Activated naive CD8-positive, alpha-beta T cell treated with anti-CD3 and anti-CD28 coated beads, Interleukin-2, amount 10 ng/mL, durations not matched to agents 7 days and 5 days (primary cell): ENCODE results near the gene DSG3. TPM values are rescaled to one million over a fixed set of nuclear protein-coding genes. Genes with fewer than 3 reads are reported as not detected.

Experiments used
- ATAC-seq: fragments of 150-1000 bp; cut with Tn5 transposase; one replicate; pipeline ENCODE4 v1.10.0; 2021; ENCODE audit warnings: low read depth, moderate library complexity
- POLR2A ChIA-PET: fragments of 350-600 bp; sonication (Branson Sonifier 250); formaldehyde crosslinking; loops from one replicate; lab custom pipeline; 2021; ENCODE audit warnings: antibody characterized with exemption; lab: Charles Lee
- DNase-seq: peaks from one replicate; pipeline ENCODE4 v3.0.0; 2021
- H3K27ac Mint-ChIP-seq: one replicate; pipeline ENCODE4 v1.8.0; 2022; ENCODE audit warnings: mild to moderate bottlenecking, mixed read lengths
- H3K27me3 Mint-ChIP-seq: one replicate; pipeline ENCODE4 v1.8.0; 2022; ENCODE audit warnings: mild to moderate bottlenecking, moderate library complexity, mixed read lengths
- H3K36me3 Mint-ChIP-seq: one replicate; pipeline ENCODE4 v1.8.0; 2021; ENCODE audit warnings: mild to moderate bottlenecking, mixed read lengths
- H3K4me1 Mint-ChIP-seq: one replicate; pipeline ENCODE4 v1.8.0; 2021; ENCODE audit warnings: mixed read lengths
- H3K4me3 Mint-ChIP-seq: one replicate; pipeline ENCODE4 v1.8.0; 2022; ENCODE audit warnings: mild to moderate bottlenecking, moderate library complexity, mixed read lengths
- H3K9me3 Mint-ChIP-seq: one replicate; pipeline ENCODE4 v1.8.0; 2021; ENCODE audit warnings: mixed read lengths
- total RNA-seq, 2 experiments: library from RNA; stranded (reverse); gene quantifications; one replicate each; pipeline ENCODE4 v1.2.3, GENCODE V29; 2021

Gene DSG3
- total RNA-seq, 2 experiments from 2014 or later, result not detected

GRCh38 chr18:31420032-31420431 is 27.5 kb upstream of the DSG3 start:
- no peak for DNase-seq
- H3K9me3 Mint-ChIP-seq, result no peaks in the 10 kb centered on the region
- ATAC-seq, result no peak
- H3K27me3 Mint-ChIP-seq, result no peaks in the 10 kb centered on the region
- no peak overlapping the region for H3K27ac Mint-ChIP-seq
- no peaks in the 10 kb centered on the region for H3K4me1 Mint-ChIP-seq
- no peak overlapping the region for H3K4me3 Mint-ChIP-seq
- POLR2A ChIA-PET, result no interaction called here
- H3K36me3 Mint-ChIP-seq, result no peaks in the 10 kb centered on the region

- Mint-ChIP-seq H3K27ac (no peak overlapping the region), H3K9me3 (no peaks in the 10 kb centered on the region), H3K4me3 (no peak overlapping the region), H3K4me1 (no peaks in the 10 kb centered on the region), H3K36me3 (no peaks in the 10 kb centered on the region), H3K27me3 (no peaks in the 10 kb centered on the region)
- DNase-seq (no peak), ATAC-seq (no peak)
- POLR2A ChIA-PET, result no interaction called here
Observed at GRCh38 chr18:31420524-31420923, 27.0 kb upstream of the DSG3 start.

GRCh38 chr18:31424383-31424988 is 23.1 kb upstream of the DSG3 start:
- ATAC-seq (no peak), DNase-seq (no peak)
- Mint-ChIP-seq H3K27me3 (no peaks in the 10 kb centered on the region), H3K4me1 (no peaks in the 10 kb centered on the region), H3K9me3 (no peaks in the 10 kb centered on the region), H3K36me3 (no peaks in the 10 kb centered on the region), H3K27ac (no peak overlapping the region), H3K4me3 (no peak overlapping the region)
- POLR2A ChIA-PET, result no interaction called here

- POLR2A ChIA-PET, result no interaction called here
- no peak for DNase-seq
- H3K4me1 Mint-ChIP-seq, result no peaks in the 10 kb centered on the region
- H3K4me3 Mint-ChIP-seq, result no peak overlapping the region
- no peaks in the 10 kb centered on the region for H3K36me3 Mint-ChIP-seq
- no peaks in the 10 kb centered on the region for H3K27me3 Mint-ChIP-seq
- no peaks in the 10 kb centered on the region for H3K9me3 Mint-ChIP-seq
- no peak overlapping the region for H3K27ac Mint-ChIP-seq
- no peak for ATAC-seq
Observed at GRCh38 chr18:31426021-31426420, 21.5 kb upstream of the DSG3 start.

GRCh38 chr18:31426871-31427406 is 20.6 kb upstream of the DSG3 start:
- Mint-ChIP-seq H3K4me1 (no peaks in the 10 kb centered on the region), H3K27ac (no peak overlapping the region), H3K9me3 (no peaks in the 10 kb centered on the region), H3K27me3 (no peaks in the 10 kb centered on the region), H3K4me3 (no peak overlapping the region), H3K36me3 (no peaks in the 10 kb centered on the region)
- DNase-seq, result no peak
- POLR2A ChIA-PET, result no interaction called here
- ATAC-seq, result no peak

- no peak overlapping the region for H3K27ac Mint-ChIP-seq
- H3K36me3 Mint-ChIP-seq, result no peaks in the 10 kb centered on the region
- ATAC-seq, result no peak
- no peaks in the 10 kb centered on the region for H3K4me1 Mint-ChIP-seq
- H3K9me3 Mint-ChIP-seq, result no peaks in the 10 kb centered on the region
- DNase-seq, result no peak
- POLR2A ChIA-PET, result no interaction called here
- H3K4me3 Mint-ChIP-seq, result no peak overlapping the region
- H3K27me3 Mint-ChIP-seq, result no peaks in the 10 kb centered on the region
Observed at GRCh38 chr18:31428211-31428610, 19.3 kb upstream of the DSG3 start.

GRCh38 chr18:31429623-31430022 is 17.9 kb upstream of the DSG3 start:
- Mint-ChIP-seq H3K36me3 (no peaks in the 10 kb centered on the region), H3K27ac (no peak overlapping the region), H3K4me3 (no peak overlapping the region), H3K27me3 (no peaks in the 10 kb centered on the region), H3K4me1 (no peaks in the 10 kb centered on the region), H3K9me3 (no peaks in the 10 kb centered on the region)
- ATAC-seq, result no peak
- no peak for DNase-seq
- POLR2A ChIA-PET, result no interaction called here

GRCh38 chr18:31430072-31430471 is 17.5 kb upstream of the DSG3 start:
- POLR2A ChIA-PET, result no interaction called here
- Mint-ChIP-seq H3K9me3 (no peaks in the 10 kb centered on the region), H3K27ac (no peak overlapping the region), H3K4me3 (no peak overlapping the region), H3K27me3 (no peaks in the 10 kb centered on the region), H3K4me1 (no peaks in the 10 kb centered on the region), H3K36me3 (no peaks in the 10 kb centered on the region)
- ATAC-seq, result no peak
- no peak for DNase-seq

GRCh38 chr18:31430554-31430953 is 17.0 kb upstream of the DSG3 start:
- POLR2A ChIA-PET, result no interaction called here
- Mint-ChIP-seq H3K4me1 (no peaks in the 10 kb centered on the region), H3K27ac (no peak overlapping the region), H3K36me3 (no peaks in the 10 kb centered on the region), H3K27me3 (no peaks in the 10 kb centered on the region), H3K9me3 (no peaks in the 10 kb centered on the region), H3K4me3 (no peak overlapping the region)
- DNase-seq (no peak), ATAC-seq (no peak)

GRCh38 chr18:31432316-31432715 is 15.2 kb upstream of the DSG3 start:
- H3K36me3 Mint-ChIP-seq, result no peaks in the 10 kb centered on the region
- no peaks in the 10 kb centered on the region for H3K4me1 Mint-ChIP-seq
- DNase-seq (no peak), ATAC-seq (no peak)
- no peak overlapping the region for H3K27ac Mint-ChIP-seq
- H3K27me3 Mint-ChIP-seq, result no peaks in the 10 kb centered on the region
- H3K4me3 Mint-ChIP-seq, result no peak overlapping the region
- H3K9me3 Mint-ChIP-seq, result no peaks in the 10 kb centered on the region
- POLR2A ChIA-PET, result no interaction called here

GRCh38 chr18:31436825-31437224 is 10.7 kb upstream of the DSG3 start:
- H3K27ac Mint-ChIP-seq, result no peak overlapping the region
- H3K36me3 Mint-ChIP-seq, result no peaks in the 10 kb centered on the region
- no peaks in the 10 kb centered on the region for H3K4me1 Mint-ChIP-seq
- H3K4me3 Mint-ChIP-seq, result no peak overlapping the region
- DNase-seq (no peak), ATAC-seq (no peak)
- H3K27me3 Mint-ChIP-seq, result no peaks in the 10 kb centered on the region
- POLR2A ChIA-PET, result no interaction called here
- no peaks in the 10 kb centered on the region for H3K9me3 Mint-ChIP-seq

GRCh38 chr18:31438402-31438801 is 9.1 kb upstream of the DSG3 start:
- Mint-ChIP-seq H3K4me3 (no peak overlapping the region), H3K9me3 (no peaks in the 10 kb centered on the region), H3K36me3 (no peaks in the 10 kb centered on the region), H3K4me1 (no peaks in the 10 kb centered on the region), H3K27ac (no peak overlapping the region), H3K27me3 (no peaks in the 10 kb centered on the region)
- POLR2A ChIA-PET, result no interaction called here
- DNase-seq (no peak), ATAC-seq (no peak)

- DNase-seq (no peak), ATAC-seq (no peak)
- no peaks in the 10 kb centered on the region for H3K9me3 Mint-ChIP-seq
- H3K36me3 Mint-ChIP-seq, result no peaks in the 10 kb centered on the region
- H3K27ac Mint-ChIP-seq, result no peak overlapping the region
- H3K4me3 Mint-ChIP-seq, result no peak overlapping the region
- POLR2A ChIA-PET, result no interaction called here
- no peaks in the 10 kb centered on the region for H3K27me3 Mint-ChIP-seq
- H3K4me1 Mint-ChIP-seq, result no peaks in the 10 kb centered on the region
Observed at GRCh38 chr18:31439807-31440325, 7.7 kb upstream of the DSG3 start.

GRCh38 chr18:31440787-31441186 is 6.8 kb upstream of the DSG3 start:
- POLR2A ChIA-PET, result no interaction called here
- Mint-ChIP-seq H3K27ac (no peak overlapping the region), H3K36me3 (no peaks in the 10 kb centered on the region), H3K27me3 (no peaks in the 10 kb centered on the region), H3K4me1 (no peaks in the 10 kb centered on the region), H3K4me3 (no peak overlapping the region), H3K9me3 (no peaks in the 10 kb centered on the region)
- ATAC-seq (no peak), DNase-seq (no peak)
